ENCODE data around the gene SCGB3A2.

The SCGB3A2 gene

DNA sequence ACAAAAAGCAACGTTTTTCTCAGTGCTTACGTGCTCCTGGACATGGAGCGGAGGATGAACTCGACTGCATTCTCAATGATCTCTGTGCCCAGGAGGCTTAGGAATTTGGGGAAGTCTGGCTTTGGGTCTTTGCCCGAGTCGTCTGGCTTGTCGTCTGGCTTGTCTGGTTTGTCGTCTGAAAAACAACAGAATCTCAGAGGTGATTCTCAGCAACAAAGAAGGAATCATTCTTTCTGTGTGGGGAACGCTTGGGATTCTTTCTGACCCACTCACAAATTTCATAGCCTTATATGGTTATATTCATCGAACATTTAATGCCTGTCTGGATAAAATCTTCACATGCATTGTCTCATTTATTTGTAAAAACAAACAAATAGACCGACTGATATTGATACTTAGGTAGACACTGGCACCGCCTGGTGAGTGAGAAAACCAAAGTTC, 23.1 kb downstream of the SCGB3A2 start:
- H3K9ac ChIP-seq (ENCODE audit: low read length) = no peak overlapping the region
- H3K4ac ChIP-seq (ENCODE audit: low read depth, low read length) = no peak overlapping the region
- H4K8ac ChIP-seq (ENCODE audit: low read depth, low read length) = no peak overlapping the region
- peak overlapping the region; percentile 13 for H3K18ac ChIP-seq (ENCODE audit: low read length)
- H3K36me3 ChIP-seq (ENCODE audit: control insufficient read depth, insufficient read depth, low read length) = no peaks in the 10 kb centered on the region
- no peak overlapping the region for H2AK5ac ChIP-seq (ENCODE audit: low read length)
- H3K27me3 ChIP-seq (ENCODE audit: insufficient read depth, low read length, poor library complexity) = no peaks in the 10 kb centered on the region
- no peak overlapping the region for H3K4me2 ChIP-seq (ENCODE audit: low read length)
- WGBS (ENCODE audit: extremely low coverage, insufficient coverage, low lambda C conversion rate) = no CpG with 5 or more reads among the region's 12 CpGs
- H2BK15ac ChIP-seq (replicated peaks; ENCODE audit: low read depth) = no peak overlapping the region
- H4K5ac ChIP-seq (ENCODE audit: low read length) = no peak overlapping the region
- H3K79me2 ChIP-seq (ENCODE audit: control insufficient read depth, insufficient read depth, low read length) = no peaks in the 10 kb centered on the region
- H3K56ac ChIP-seq (ENCODE audit: low read length) = no peak overlapping the region
- no peak overlapping the region for H3K23ac ChIP-seq (ENCODE audit: low read length)
- H3K27ac ChIP-seq (ENCODE audit: low read depth, low read length) = no peak overlapping the region
- DNase-seq = peak; percentile 30
- no peaks in the 10 kb centered on the region for H3K79me1 ChIP-seq (ENCODE audit: low read length)
- no peak overlapping the region for H3K4me3 ChIP-seq (ENCODE audit: low read length)
- H2BK120ac ChIP-seq (ENCODE audit: low read depth, low read length) = no peak overlapping the region
- H2BK5ac ChIP-seq (ENCODE audit: low read length) = no peak overlapping the region
- no peaks in the 10 kb centered on the region for H3K4me1 ChIP-seq (ENCODE audit: control insufficient read depth, low read depth, low read length)

DNA sequence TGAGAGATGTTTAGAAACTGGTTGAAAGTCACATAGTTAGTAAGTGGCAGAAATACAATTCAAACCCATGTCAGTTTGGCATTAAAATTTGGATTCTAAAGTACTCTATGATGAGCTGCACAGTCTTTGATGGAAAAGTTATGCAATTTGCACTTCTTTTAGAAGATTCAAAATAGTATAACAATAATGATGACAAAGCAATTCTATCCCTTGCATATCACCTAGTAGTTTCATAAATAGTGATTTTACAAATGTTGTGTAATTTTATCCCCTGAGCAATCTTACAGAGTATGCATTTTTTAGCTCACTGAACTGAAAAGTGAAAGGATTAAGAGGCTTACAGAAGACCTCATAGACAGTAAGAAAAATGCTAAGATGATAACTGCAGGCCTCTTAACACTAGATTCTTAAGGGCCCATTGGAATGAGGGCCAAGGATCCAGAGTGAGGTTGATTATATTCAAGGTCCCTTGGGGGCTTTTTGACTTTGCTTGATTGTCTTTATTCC, 24.2 kb downstream of the SCGB3A2 start:
- no peaks in the 10 kb centered on the region for H3K79me2 ChIP-seq (ENCODE audit: control insufficient read depth, insufficient read depth, low read length)
- no peak overlapping the region for H3K56ac ChIP-seq (ENCODE audit: low read length)
- no peak overlapping the region for H3K27ac ChIP-seq (ENCODE audit: low read depth, low read length)
- no peak overlapping the region for H3K4me3 ChIP-seq (ENCODE audit: low read length)
- H3K4ac ChIP-seq (ENCODE audit: low read depth, low read length) = no peak overlapping the region
- H2BK120ac ChIP-seq (ENCODE audit: low read depth, low read length) = no peak overlapping the region
- H3K18ac ChIP-seq (ENCODE audit: low read length) = no peak overlapping the region
- H2BK5ac ChIP-seq (ENCODE audit: low read length) = no peak overlapping the region
- no peak overlapping the region for H3K9ac ChIP-seq (ENCODE audit: low read length)
- no peaks in the 10 kb centered on the region for H3K79me1 ChIP-seq (ENCODE audit: low read length)
- H2BK15ac ChIP-seq (replicated peaks; ENCODE audit: low read depth) = no peak overlapping the region
- H3K27me3 ChIP-seq (ENCODE audit: insufficient read depth, low read length, poor library complexity) = no peaks in the 10 kb centered on the region
- no peak overlapping the region for H4K5ac ChIP-seq (ENCODE audit: low read length)
- DNase-seq = no peak
- H4K8ac ChIP-seq (ENCODE audit: low read depth, low read length) = no peak overlapping the region
- no peak overlapping the region for H3K23ac ChIP-seq (ENCODE audit: low read length)
- no peak overlapping the region for H2AK5ac ChIP-seq (ENCODE audit: low read length)
- no peaks in the 10 kb centered on the region for H3K4me1 ChIP-seq (ENCODE audit: control insufficient read depth, low read depth, low read length)
- H3K36me3 ChIP-seq (ENCODE audit: control insufficient read depth, insufficient read depth, low read length) = no peaks in the 10 kb centered on the region
- no peak overlapping the region for H3K4me2 ChIP-seq (ENCODE audit: low read length)

DNA sequence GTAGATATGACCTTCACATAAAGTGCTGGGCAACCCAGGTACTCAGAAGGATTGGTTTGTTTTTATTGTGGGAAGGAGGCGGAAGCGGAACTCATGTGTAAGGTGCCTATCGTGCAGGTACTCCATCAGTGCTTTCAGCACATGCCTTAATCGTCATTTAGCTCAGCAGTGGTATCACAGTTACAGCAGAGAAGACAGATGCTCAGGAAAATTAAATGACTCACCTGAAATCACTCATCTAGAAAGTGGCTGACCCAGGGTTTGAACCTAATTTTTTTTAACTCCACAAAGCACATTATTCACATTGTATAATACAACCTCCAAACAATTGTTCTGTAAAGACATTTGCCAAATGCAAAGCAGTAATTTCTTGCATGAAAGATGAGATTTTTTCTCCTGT, 25.6 kb downstream of the SCGB3A2 start:
- Histone ChIP-seq H3K79me1 (ENCODE audit: low read length) (no peaks in the 10 kb centered on the region), H3K4me3 (ENCODE audit: low read length) (no peak overlapping the region), H2BK5ac (ENCODE audit: low read length) (no peak overlapping the region), H3K23ac (ENCODE audit: low read length) (no peak overlapping the region), H3K36me3 (ENCODE audit: control insufficient read depth, insufficient read depth, low read length) (no peaks in the 10 kb centered on the region), H3K79me2 (ENCODE audit: control insufficient read depth, insufficient read depth, low read length) (no peaks in the 10 kb centered on the region), H2AK5ac (ENCODE audit: low read length) (no peak overlapping the region), H3K56ac (ENCODE audit: low read length) (no peak overlapping the region), H2BK15ac (replicated peaks; ENCODE audit: low read depth) (no peak overlapping the region), H4K8ac (ENCODE audit: low read depth, low read length) (no peak overlapping the region), H3K4ac (ENCODE audit: low read depth, low read length) (no peak overlapping the region), H2BK120ac (ENCODE audit: low read depth, low read length) (no peak overlapping the region), H4K5ac (ENCODE audit: low read length) (no peak overlapping the region), H3K9ac (ENCODE audit: low read length) (no peak overlapping the region), H3K27ac (ENCODE audit: low read depth, low read length) (no peak overlapping the region), H3K4me2 (ENCODE audit: low read length) (no peak overlapping the region), H3K4me1 (ENCODE audit: control insufficient read depth, low read depth, low read length) (no peaks in the 10 kb centered on the region), H3K27me3 (ENCODE audit: insufficient read depth, low read length, poor library complexity) (no peaks in the 10 kb centered on the region), H3K18ac (ENCODE audit: low read length) (no peak overlapping the region)
- no CpG with 5 or more reads among the region's 4 CpGs for WGBS (ENCODE audit: extremely low coverage, insufficient coverage, low lambda C conversion rate)
- DNase-seq = no peak

DNA sequence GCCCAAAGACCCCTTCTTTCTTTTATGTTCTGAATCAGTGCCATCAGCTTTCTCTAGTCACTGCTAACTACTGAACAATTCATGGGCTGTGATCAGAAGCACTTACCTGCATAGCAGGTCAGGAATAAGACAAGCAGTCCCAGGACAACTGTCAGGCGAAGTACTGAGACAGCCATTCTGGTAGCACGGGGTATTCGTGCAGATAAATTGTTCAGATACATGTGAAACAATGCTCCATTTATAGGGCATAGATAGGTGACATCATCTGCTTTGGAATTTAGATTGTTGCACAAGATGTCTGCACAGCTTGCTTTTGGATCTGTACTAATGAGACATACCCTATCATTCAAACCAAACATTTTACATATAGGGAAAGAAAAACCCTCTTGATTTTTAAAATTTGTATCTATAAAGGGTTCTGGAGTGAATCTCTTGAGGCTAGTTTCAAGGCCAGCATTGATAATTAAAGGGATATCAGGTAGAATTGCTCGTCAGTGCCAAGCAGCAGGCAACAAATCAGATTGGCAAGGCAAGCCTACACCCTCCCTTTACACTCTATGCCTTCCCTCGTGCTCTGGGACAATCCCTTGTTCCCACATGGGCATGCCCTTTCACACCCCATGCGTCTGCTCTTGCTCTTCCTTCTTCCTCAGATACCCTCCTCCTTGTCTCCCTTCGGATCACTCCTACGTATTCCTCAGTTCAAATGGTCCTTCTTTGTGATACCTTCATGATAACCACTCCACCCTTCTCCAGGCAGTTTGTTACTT, 28.0 kb downstream of the SCGB3A2 start, which contains the start of gene C5orf46:
TSS of gene C5orf46 (minus strand) at position 213 of the 770 bp plus-strand sequence. CDS start at position 176, 37 bp downstream.
- no peak within 1 kb of the TSS for H4K5ac ChIP-seq (ENCODE audit: low read length)
- no peaks in the 10 kb centered on the region for H3K36me3 ChIP-seq (ENCODE audit: control insufficient read depth, insufficient read depth, low read length)
- no peak within 1 kb of the TSS for H2AK5ac ChIP-seq (ENCODE audit: low read length)
- H2BK120ac ChIP-seq (ENCODE audit: low read depth, low read length) = no peak within 1 kb of the TSS
- H3K27ac ChIP-seq (ENCODE audit: low read depth, low read length) = no peak within 1 kb of the TSS
- H3K18ac ChIP-seq (ENCODE audit: low read length) = peak within 1 kb of the TSS; percentile 45
- no peak for DNase-seq
- H3K79me1 ChIP-seq (ENCODE audit: low read length) = no peaks in the 10 kb centered on the region
- no peak within 1 kb of the TSS for H2BK15ac ChIP-seq (replicated peaks; ENCODE audit: low read depth)
- H3K56ac ChIP-seq (ENCODE audit: low read length) = no peak within 1 kb of the TSS
- H3K4ac ChIP-seq (ENCODE audit: low read depth, low read length) = no peak within 1 kb of the TSS
- H3K4me1 ChIP-seq (ENCODE audit: control insufficient read depth, low read depth, low read length) = no peaks in the 10 kb centered on the region
- no peak within 1 kb of the TSS for H2BK5ac ChIP-seq (ENCODE audit: low read length)
- no peak within 1 kb of the TSS for H3K23ac ChIP-seq (ENCODE audit: low read length)
- WGBS (ENCODE audit: extremely low coverage, insufficient coverage, low lambda C conversion rate) = no CpG with 5 or more reads among the region's 8 CpGs
- H3K4me3 ChIP-seq (ENCODE audit: low read length) = no peak within 1 kb of the TSS
- H3K9ac ChIP-seq (ENCODE audit: low read length) = no peak within 1 kb of the TSS
- no peak within 1 kb of the TSS for H3K4me2 ChIP-seq (ENCODE audit: low read length)
- H3K27me3 ChIP-seq (ENCODE audit: insufficient read depth, low read length, poor library complexity) = no peaks in the 10 kb centered on the region
- no peaks in the 10 kb centered on the region for H3K79me2 ChIP-seq (ENCODE audit: control insufficient read depth, insufficient read depth, low read length)
- no peak within 1 kb of the TSS for H4K8ac ChIP-seq (ENCODE audit: low read depth, low read length)

- no peaks in the 10 kb centered on the region for H3K79me2 ChIP-seq (ENCODE audit: control insufficient read depth, insufficient read depth, low read length)
- no peak overlapping the region for H2BK5ac ChIP-seq (ENCODE audit: low read length)
- H2BK15ac ChIP-seq (replicated peaks; ENCODE audit: low read depth) = no peak overlapping the region
- H3K79me1 ChIP-seq (ENCODE audit: low read length) = no peaks in the 10 kb centered on the region
- no CpG with 5 or more reads among the region's 6 CpGs for WGBS (ENCODE audit: extremely low coverage, insufficient coverage, low lambda C conversion rate)
- H3K56ac ChIP-seq (ENCODE audit: low read length) = no peak overlapping the region
- no peak overlapping the region for H2BK120ac ChIP-seq (ENCODE audit: low read depth, low read length)
- no peak overlapping the region for H2AK5ac ChIP-seq (ENCODE audit: low read length)
- no peak for DNase-seq
- no peak overlapping the region for H3K4me2 ChIP-seq (ENCODE audit: low read length)
- peaks cover 1% of the 10 kb centered on the region for H3K4me1 ChIP-seq (ENCODE audit: control insufficient read depth, low read depth, low read length)
- H3K23ac ChIP-seq (ENCODE audit: low read length) = no peak overlapping the region
- no peak overlapping the region for H4K5ac ChIP-seq (ENCODE audit: low read length)
- no peak overlapping the region for H4K8ac ChIP-seq (ENCODE audit: low read depth, low read length)
- no peaks in the 10 kb centered on the region for H3K36me3 ChIP-seq (ENCODE audit: control insufficient read depth, insufficient read depth, low read length)
- H3K27ac ChIP-seq (ENCODE audit: low read depth, low read length) = no peak overlapping the region
- no peak overlapping the region for H3K4ac ChIP-seq (ENCODE audit: low read depth, low read length)
- H3K9ac ChIP-seq (ENCODE audit: low read length) = no peak overlapping the region
- no peaks in the 10 kb centered on the region for H3K27me3 ChIP-seq (ENCODE audit: insufficient read depth, low read length, poor library complexity)
- H3K18ac ChIP-seq (ENCODE audit: low read length) = no peak overlapping the region
- H3K4me3 ChIP-seq (ENCODE audit: low read length) = no peak overlapping the region
Measured at GRCh38 chr5:147911427-147911826, 32.9 kb downstream of the SCGB3A2 start.

DNA sequence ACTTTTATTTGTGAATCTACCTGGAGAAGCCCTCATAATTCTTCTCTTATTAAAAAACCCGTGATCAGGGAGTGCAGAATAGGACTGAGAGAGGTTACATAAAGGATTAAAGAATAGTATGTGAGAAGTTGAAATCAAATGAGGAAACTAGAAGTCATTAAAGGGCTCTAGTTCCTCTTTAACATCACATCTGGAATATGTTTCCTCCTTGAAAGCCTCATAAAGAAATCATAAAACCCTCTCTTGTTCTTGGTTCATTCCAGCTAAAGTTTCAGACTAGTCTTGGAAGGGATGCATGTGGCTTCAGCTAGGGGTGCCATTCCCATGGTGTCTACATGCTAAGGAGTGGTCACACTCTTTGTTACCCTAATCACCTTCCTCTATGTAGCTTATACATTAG, 33.5 kb downstream of the SCGB3A2 start:
- Histone ChIP-seq H3K9ac (ENCODE audit: low read length) (no peak overlapping the region), H3K56ac (ENCODE audit: low read length) (no peak overlapping the region), H3K4me3 (ENCODE audit: low read length) (no peak overlapping the region), H2BK120ac (ENCODE audit: low read depth, low read length) (no peak overlapping the region), H2BK5ac (ENCODE audit: low read length) (no peak overlapping the region), H4K8ac (ENCODE audit: low read depth, low read length) (no peak overlapping the region), H3K79me2 (ENCODE audit: control insufficient read depth, insufficient read depth, low read length) (no peaks in the 10 kb centered on the region), H3K4ac (ENCODE audit: low read depth, low read length) (no peak overlapping the region), H3K36me3 (ENCODE audit: control insufficient read depth, insufficient read depth, low read length) (no peaks in the 10 kb centered on the region), H3K79me1 (ENCODE audit: low read length) (no peaks in the 10 kb centered on the region), H2AK5ac (ENCODE audit: low read length) (no peak overlapping the region), H3K4me1 (ENCODE audit: control insufficient read depth, low read depth, low read length) (peaks cover 1% of the 10 kb centered on the region), H3K23ac (ENCODE audit: low read length) (no peak overlapping the region), H3K27me3 (ENCODE audit: insufficient read depth, low read length, poor library complexity) (no peaks in the 10 kb centered on the region), H3K18ac (ENCODE audit: low read length) (no peak overlapping the region), H4K5ac (ENCODE audit: low read length) (no peak overlapping the region), H3K27ac (ENCODE audit: low read depth, low read length) (no peak overlapping the region), H2BK15ac (replicated peaks; ENCODE audit: low read depth) (no peak overlapping the region), H3K4me2 (ENCODE audit: low read length) (no peak overlapping the region)
- no CpG with 5 or more reads among the region's 1 CpG for WGBS (ENCODE audit: extremely low coverage, insufficient coverage, low lambda C conversion rate)
- DNase-seq = no peak
